Astrocyte of the cerebellum (primary cell): Measurements from ENCODE around the gene LBH.

ENCODE experiments used
- DNase-seq: peaks from one replicate; pipeline ENCODE4 v3.0.0-alpha.2; 2011; ENCODE audit warnings: low read depth
- H3K4me3 ChIP-seq: 2 replicates; pipeline ENCODE4 v1.5.1; 2011; ENCODE audit warnings: mild to moderate bottlenecking, low read depth, low read length, moderate library complexity
- in situ Hi-C: cut with HindIII; loops from 2 replicates; pipeline ENCODE4 v1.10.0; 2017; ENCODE audit warnings: low sequenced_read_pairs
- TF ChIP-seq, protein P1 (sequence below): IDR thresholded peaks from 2 replicates; pipeline ENCODE4 v1.5.1; 2012; ENCODE audit warnings: low read length, low read depth, moderate library complexity, mild to moderate bottlenecking; ENCODE audit errors: missing control alignments

LBH gene

DNA sequence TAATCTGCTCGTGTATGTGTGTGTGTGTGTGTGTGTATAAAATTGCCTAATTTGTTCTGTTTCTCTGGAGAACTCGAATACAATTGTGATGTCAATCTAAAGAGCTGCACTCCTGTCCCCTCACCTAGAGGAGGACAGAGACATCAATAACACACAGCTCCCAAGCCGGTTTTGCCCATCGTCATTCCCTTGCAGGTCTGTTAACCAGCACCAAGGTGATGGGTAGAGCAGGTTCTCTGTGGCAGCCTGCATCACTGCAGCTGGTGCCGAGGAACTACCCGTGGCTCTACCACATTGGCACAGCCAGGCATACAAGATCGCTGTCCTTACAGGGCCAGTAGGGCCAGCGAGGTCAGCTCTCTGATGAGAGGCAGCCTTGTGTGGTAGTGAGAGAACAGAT, 41.0 kb downstream of the LBH start:
- in situ Hi-C loops, result no loop called here
- H3K4me3 ChIP-seq, result no peak overlapping the region
- TF ChIP-seq, protein P1, sequence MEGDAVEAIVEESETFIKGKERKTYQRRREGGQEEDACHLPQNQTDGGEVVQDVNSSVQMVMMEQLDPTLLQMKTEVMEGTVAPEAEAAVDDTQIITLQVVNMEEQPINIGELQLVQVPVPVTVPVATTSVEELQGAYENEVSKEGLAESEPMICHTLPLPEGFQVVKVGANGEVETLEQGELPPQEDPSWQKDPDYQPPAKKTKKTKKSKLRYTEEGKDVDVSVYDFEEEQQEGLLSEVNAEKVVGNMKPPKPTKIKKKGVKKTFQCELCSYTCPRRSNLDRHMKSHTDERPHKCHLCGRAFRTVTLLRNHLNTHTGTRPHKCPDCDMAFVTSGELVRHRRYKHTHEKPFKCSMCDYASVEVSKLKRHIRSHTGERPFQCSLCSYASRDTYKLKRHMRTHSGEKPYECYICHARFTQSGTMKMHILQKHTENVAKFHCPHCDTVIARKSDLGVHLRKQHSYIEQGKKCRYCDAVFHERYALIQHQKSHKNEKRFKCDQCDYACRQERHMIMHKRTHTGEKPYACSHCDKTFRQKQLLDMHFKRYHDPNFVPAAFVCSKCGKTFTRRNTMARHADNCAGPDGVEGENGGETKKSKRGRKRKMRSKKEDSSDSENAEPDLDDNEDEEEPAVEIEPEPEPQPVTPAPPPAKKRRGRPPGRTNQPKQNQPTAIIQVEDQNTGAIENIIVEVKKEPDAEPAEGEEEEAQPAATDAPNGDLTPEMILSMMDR, result no peak
- no peak for DNase-seq

DNA sequence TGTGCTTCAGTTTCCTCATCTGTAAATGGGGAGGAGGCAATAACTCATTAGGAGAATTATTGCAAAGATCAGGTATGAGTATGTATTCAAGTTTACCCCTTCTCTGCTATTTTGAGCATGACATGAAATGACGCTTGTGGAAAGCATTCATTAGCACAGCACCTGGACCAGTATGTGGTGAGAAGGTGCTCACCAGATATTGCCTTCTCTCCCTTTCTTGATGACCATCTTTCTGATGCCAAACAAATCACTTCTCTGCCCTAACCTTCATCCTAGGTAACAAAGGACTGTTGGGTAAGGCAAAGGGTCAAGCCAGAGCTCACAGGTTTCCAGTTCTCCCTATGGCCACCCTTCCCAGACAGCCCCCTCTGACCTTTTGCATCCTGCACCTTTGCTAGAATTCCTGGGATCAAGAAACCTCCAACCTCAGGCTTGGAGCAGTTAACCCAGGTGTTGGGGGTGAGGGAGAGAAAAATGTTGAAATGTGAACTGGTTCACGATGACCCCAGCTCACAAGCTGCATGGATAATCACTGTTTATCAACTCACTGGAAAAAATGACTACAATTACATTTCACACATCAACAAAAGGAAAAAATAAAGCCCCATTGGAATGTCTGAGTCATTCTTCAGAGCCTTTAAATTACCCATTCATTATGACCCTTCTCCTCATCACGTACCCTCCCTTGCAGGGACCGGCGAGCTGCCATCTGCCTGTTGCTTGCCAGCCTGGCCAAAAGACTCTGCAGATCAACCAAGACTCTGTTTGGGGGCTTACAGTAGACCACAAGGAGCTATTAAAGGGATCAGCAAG, 41.6 kb downstream of the LBH start:
- TF ChIP-seq, protein P1, result no peak
- in situ Hi-C loops, result no loop called here
- DNase-seq, result peak; percentile 44
- H3K4me3 ChIP-seq, result no peak overlapping the region

DNA sequence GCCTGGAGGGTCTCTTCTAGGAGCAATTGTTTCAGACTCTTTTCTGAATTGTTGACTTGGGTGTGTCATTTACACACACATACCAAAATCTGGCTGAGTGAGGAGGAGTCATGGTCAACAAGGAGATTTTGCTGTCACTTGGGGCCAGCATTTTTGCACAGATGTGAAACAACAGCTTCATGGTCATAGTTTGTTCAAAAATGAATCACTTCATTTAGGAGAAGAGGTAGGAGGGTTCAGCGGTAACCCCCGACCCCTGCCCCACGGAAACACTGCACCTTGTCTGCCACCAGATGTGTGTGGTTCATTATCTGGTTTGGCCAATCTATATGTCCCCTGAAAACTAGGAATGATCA, 42.2 kb downstream of the LBH start:
- no peak overlapping the region for H3K4me3 ChIP-seq
- TF ChIP-seq, protein P1, result no peak
- in situ Hi-C loops, result no loop called here
- no peak for DNase-seq

DNA sequence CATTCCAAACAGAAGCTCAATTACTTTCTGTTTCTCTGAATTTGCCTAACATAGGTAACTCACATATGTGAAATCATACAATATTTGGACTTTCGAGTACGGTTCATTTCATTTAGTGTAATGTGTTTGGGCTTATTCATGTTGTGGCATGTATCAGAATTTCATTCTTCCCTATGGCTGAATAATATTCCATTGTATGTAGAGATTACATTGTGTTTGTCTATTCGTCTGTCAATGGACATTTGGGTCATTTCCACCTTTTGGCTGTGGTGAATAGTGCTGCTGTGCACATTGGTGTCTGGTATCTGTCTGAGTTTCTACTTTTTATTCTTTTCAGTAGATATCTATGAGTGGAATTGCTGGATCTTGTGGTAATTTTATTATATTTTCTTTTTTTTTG, 43.9 kb downstream of the LBH start:
- TF ChIP-seq, protein P1, result no peak
- in situ Hi-C loops, result no loop called here
- H3K4me3 ChIP-seq, result no peak overlapping the region
- DNase-seq, result no peak

DNA sequence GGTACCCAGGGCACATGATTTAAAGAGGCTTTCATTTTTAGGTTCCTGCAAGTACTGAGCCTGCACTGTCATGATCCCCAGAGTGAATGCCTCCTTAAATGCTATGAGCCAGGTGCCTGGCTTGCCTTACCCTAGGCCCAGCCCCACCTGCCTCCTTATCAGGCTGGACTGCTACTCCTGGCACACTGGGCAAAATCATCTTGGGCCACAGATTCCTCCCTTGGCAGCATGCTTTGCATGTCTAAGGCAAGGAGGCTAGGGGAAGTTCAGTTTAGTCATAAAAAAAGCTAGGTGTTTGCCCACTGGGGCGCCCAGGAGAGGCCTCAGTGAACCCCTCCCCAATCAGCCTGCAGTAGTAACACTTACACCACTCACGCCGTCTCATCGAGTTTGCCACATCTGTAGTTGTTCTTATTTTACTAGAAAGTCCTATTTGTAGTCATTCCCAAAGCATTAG, 45.1 kb downstream of the LBH start:
- DNase-seq, result no peak
- TF ChIP-seq, protein P1, result no peak
- in situ Hi-C loops, result no loop called here
- no peak overlapping the region for H3K4me3 ChIP-seq

DNA sequence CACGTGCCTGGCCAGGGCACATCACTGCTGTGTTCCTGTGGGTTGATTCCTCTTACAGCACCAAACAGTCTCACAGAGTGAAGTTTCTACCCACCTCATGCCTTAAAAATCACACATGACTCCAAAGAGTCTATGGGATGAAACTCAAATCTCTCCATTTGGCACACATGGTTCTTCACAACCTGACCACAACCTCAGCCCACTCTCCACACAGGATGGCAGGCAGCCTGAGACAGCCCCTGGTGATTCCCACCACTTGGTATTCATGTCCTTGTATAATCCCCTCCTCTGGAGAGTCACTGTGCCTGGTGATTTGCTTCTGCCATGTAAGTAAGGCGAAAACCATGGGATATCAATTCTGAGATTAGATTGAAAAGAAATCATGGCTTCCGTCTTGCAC, 46.2 kb downstream of the LBH start:
- in situ Hi-C loops, result no loop called here
- H3K4me3 ChIP-seq, result no peak overlapping the region
- TF ChIP-seq, protein P1, result no peak
- DNase-seq, result no peak
